ENCODE results near the gene CYSLTR2.

DNA sequence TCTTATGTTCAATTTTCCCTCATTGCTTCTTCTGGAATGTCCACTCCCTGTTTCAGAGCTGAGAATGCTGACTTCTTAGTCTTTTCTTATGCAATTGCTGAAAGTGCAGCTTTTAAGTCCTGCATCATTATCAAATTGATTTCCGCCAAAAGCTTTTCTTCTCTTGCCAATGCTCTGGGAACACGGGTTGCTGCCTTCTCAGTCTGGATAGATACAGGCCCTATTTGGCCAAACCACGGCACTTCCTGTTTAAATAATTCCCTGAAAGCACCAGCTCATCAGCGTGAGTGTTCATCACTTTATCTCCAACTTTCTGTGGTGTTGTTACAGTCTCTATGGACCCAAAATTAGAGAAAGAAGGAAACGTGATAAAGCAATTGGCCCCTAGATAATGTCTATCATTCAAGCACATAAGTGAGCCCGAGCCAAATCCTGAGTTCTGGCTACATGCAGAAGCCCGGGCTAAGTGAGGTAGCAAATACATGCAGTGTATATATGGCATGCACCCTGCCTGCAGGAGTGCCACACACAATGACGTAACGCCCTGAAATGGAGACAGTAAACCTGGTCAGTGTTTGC, 85.7 kb downstream of the CYSLTR2 start:
- TF ChIP-seq, protein P1, sequence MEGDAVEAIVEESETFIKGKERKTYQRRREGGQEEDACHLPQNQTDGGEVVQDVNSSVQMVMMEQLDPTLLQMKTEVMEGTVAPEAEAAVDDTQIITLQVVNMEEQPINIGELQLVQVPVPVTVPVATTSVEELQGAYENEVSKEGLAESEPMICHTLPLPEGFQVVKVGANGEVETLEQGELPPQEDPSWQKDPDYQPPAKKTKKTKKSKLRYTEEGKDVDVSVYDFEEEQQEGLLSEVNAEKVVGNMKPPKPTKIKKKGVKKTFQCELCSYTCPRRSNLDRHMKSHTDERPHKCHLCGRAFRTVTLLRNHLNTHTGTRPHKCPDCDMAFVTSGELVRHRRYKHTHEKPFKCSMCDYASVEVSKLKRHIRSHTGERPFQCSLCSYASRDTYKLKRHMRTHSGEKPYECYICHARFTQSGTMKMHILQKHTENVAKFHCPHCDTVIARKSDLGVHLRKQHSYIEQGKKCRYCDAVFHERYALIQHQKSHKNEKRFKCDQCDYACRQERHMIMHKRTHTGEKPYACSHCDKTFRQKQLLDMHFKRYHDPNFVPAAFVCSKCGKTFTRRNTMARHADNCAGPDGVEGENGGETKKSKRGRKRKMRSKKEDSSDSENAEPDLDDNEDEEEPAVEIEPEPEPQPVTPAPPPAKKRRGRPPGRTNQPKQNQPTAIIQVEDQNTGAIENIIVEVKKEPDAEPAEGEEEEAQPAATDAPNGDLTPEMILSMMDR (conservative IDR thresholded peaks at IDR 0.05), result no peak
- TF ChIP-seq ZFX (IDR thresholded peaks at IDR 0.05), result no peak
